ENCODE measurements around the gene DMPK.

The DMPK gene

DNA sequence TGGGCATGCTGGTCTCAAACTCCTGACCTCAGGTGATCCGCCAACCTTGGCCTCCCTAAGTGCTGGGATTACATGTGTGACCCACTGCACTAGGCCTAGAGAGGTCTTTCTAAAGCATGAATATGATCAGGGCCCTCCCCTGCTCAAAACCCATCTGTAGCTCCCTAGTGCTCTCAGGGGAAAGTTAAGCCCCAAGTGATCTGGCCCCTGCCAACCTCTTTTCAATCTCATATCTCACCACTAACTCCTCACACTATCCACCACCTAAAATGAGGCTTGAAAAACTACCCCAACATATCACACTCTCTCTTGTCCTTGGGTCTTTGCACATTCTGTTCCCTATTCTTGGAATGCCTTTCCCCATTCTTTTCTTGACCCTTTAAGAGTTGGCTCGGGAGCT is 12.3 kb upstream of the DMPK start:
- Histone ChIP-seq H2AFZ (ENCODE audit: low read depth, low read length) (no peak overlapping the region), H3K9ac (ENCODE audit: low read length) (no peak overlapping the region), H3K18ac (ENCODE audit: low read depth in 1 of 2, low read length in 2 of 2) (no peak overlapping the region), H3K4me1 (ENCODE audit: control insufficient read depth, insufficient read depth, low read depth, low read length) (peaks cover 19% of the 10 kb centered on the region), H3K27ac (ENCODE audit: low read length, poor library complexity, severe bottlenecking) (no peak overlapping the region), H3K79me1 (replicated peaks; ENCODE audit: low read length, poor library complexity, severe bottlenecking) (peaks cover 7% of the 10 kb centered on the region), H3K9me3 (ENCODE audit: control insufficient read depth, low read length) (no peaks in the 10 kb centered on the region), H3K14ac (ENCODE audit: low read length in 2 of 2) (no peak overlapping the region), H2BK5ac (ENCODE audit: low read depth, low read length, poor library complexity, severe bottlenecking) (no peak overlapping the region), H3K4ac (ENCODE audit: low read depth in 1 of 2, low read length in 2 of 2) (no peak overlapping the region), H2BK120ac (ENCODE audit: low read depth, low read length) (no peak overlapping the region), H3K4me2 (ENCODE audit: low read length, poor library complexity, severe bottlenecking) (no peak overlapping the region), H3K36me3 (ENCODE audit: control insufficient read depth in 1 of 2, insufficient read depth in 2 of 2, low read depth in 1 of 2, low read length in 2 of 2) (peaks cover 6 to 10% of the 10 kb centered on the region in 2 experiments), H2BK12ac (ENCODE audit: low read length in 2 of 2) (no peak overlapping the region), H3K4me3 (ENCODE audit: insufficient read depth in 1 of 2, low read depth in 1 of 2, low read length in 2 of 2) (no peak overlapping the region), H2BK15ac (ENCODE audit: low read depth, poor library complexity, severe bottlenecking) (no peak overlapping the region), H4K8ac (ENCODE audit: low read length) (no peak overlapping the region), H3K23ac (ENCODE audit: low read length in 2 of 2) (no peak overlapping the region), H2AK5ac (ENCODE audit: low read length, severe bottlenecking) (no peak overlapping the region), H4K91ac (ENCODE audit: low read length) (no peak overlapping the region), H3K27me3 (ENCODE audit: control insufficient read depth in 1 of 2, insufficient read depth in 1 of 2, low read length in 2 of 2) (no peaks in the 10 kb centered on the region)
- no peak for DNase-seq
- WGBS, result 89% methylated on average over 2 of the region's 2 CpGs

- no peak overlapping the region for H3K4ac ChIP-seq (ENCODE audit: low read depth in 1 of 2, low read length in 2 of 2)
- no peak overlapping the region for H2AK5ac ChIP-seq (ENCODE audit: low read length, severe bottlenecking)
- H4K8ac ChIP-seq (ENCODE audit: low read length), result no peak overlapping the region
- H2BK5ac ChIP-seq (ENCODE audit: low read depth, low read length, poor library complexity, severe bottlenecking), result no peak overlapping the region
- H4K91ac ChIP-seq (ENCODE audit: low read length), result no peak overlapping the region
- no peak overlapping the region for H2BK15ac ChIP-seq (ENCODE audit: low read depth, poor library complexity, severe bottlenecking)
- peaks cover 7% of the 10 kb centered on the region for H3K79me1 ChIP-seq (replicated peaks; ENCODE audit: low read length, poor library complexity, severe bottlenecking)
- H3K4me1 ChIP-seq (ENCODE audit: control insufficient read depth, insufficient read depth, low read depth, low read length), result peaks cover 14% of the 10 kb centered on the region
- no peak overlapping the region for H3K18ac ChIP-seq (ENCODE audit: low read depth in 1 of 2, low read length in 2 of 2)
- no peak overlapping the region for H3K14ac ChIP-seq (ENCODE audit: low read length in 2 of 2)
- H2BK120ac ChIP-seq (ENCODE audit: low read depth, low read length), result no peak overlapping the region
- DNase-seq, result no peak
- H3K23ac ChIP-seq (ENCODE audit: low read length in 2 of 2), result no peak overlapping the region
- H3K9me3 ChIP-seq (ENCODE audit: control insufficient read depth, low read length), result no peaks in the 10 kb centered on the region
- H2BK12ac ChIP-seq (ENCODE audit: low read length in 2 of 2), result peak overlapping the region in 1 of 2 experiments; percentile 15
- no peaks in the 10 kb centered on the region for H3K27me3 ChIP-seq (ENCODE audit: control insufficient read depth in 1 of 2, insufficient read depth in 1 of 2, low read length in 2 of 2)
- H3K4me3 ChIP-seq (ENCODE audit: insufficient read depth in 1 of 2, low read depth in 1 of 2, low read length in 2 of 2), result no peak overlapping the region
- peaks cover 13 to 17% of the 10 kb centered on the region in 2 experiments for H3K36me3 ChIP-seq (ENCODE audit: control insufficient read depth in 1 of 2, insufficient read depth in 2 of 2, low read depth in 1 of 2, low read length in 2 of 2)
- no peak overlapping the region for H3K9ac ChIP-seq (ENCODE audit: low read length)
- no peak overlapping the region for H3K27ac ChIP-seq (ENCODE audit: low read length, poor library complexity, severe bottlenecking)
- no peak overlapping the region for H2AFZ ChIP-seq (ENCODE audit: low read depth, low read length)
- H3K4me2 ChIP-seq (ENCODE audit: low read length, poor library complexity, severe bottlenecking), result no peak overlapping the region
- WGBS, result 71% methylated on average over 6 of the region's 6 CpGs
Observed at GRCh38 chr19:45793876-45794275, 11.6 kb upstream of the DMPK start.

GRCh38 chr19:45793178-45793564 is 10.9 kb upstream of the DMPK start:
- 49% methylated on average over 3 of the region's 3 CpGs for whole genome bisulfite sequencing
- Histone ChIP-seq H2BK12ac (ENCODE audit: low read length in 2 of 2) (no peak overlapping the region), H3K4me1 (ENCODE audit: control insufficient read depth, insufficient read depth, low read depth, low read length) (peaks cover 13% of the 10 kb centered on the region), H2AFZ (ENCODE audit: low read depth, low read length) (no peak overlapping the region), H3K14ac (ENCODE audit: low read length in 2 of 2) (no peak overlapping the region), H2BK120ac (ENCODE audit: low read depth, low read length) (no peak overlapping the region), H3K4me2 (ENCODE audit: low read length, poor library complexity, severe bottlenecking) (no peak overlapping the region), H3K27ac (ENCODE audit: low read length, poor library complexity, severe bottlenecking) (no peak overlapping the region), H3K36me3 (ENCODE audit: control insufficient read depth in 1 of 2, insufficient read depth in 2 of 2, low read depth in 1 of 2, low read length in 2 of 2) (peaks cover 20 to 24% of the 10 kb centered on the region in 2 experiments), H4K8ac (ENCODE audit: low read length) (no peak overlapping the region), H3K4ac (ENCODE audit: low read depth in 1 of 2, low read length in 2 of 2) (no peak overlapping the region), H3K79me1 (replicated peaks; ENCODE audit: low read length, poor library complexity, severe bottlenecking) (peaks cover 7% of the 10 kb centered on the region), H3K9ac (ENCODE audit: low read length) (peak overlapping the region; percentile 74), H3K23ac (ENCODE audit: low read length in 2 of 2) (no peak overlapping the region), H3K9me3 (ENCODE audit: control insufficient read depth, low read length) (no peaks in the 10 kb centered on the region), H3K4me3 (ENCODE audit: insufficient read depth in 1 of 2, low read depth in 1 of 2, low read length in 2 of 2) (peak overlapping the region in 1 of 2 experiments; percentile 51), H2BK15ac (ENCODE audit: low read depth, poor library complexity, severe bottlenecking) (no peak overlapping the region), H3K18ac (ENCODE audit: low read depth in 1 of 2, low read length in 2 of 2) (no peak overlapping the region), H4K91ac (ENCODE audit: low read length) (no peak overlapping the region), H3K27me3 (ENCODE audit: control insufficient read depth in 1 of 2, insufficient read depth in 1 of 2, low read length in 2 of 2) (no peaks in the 10 kb centered on the region), H2AK5ac (ENCODE audit: low read length, severe bottlenecking) (no peak overlapping the region), H2BK5ac (ENCODE audit: low read depth, low read length, poor library complexity, severe bottlenecking) (no peak overlapping the region)
- no peak for DNase-seq

DNA sequence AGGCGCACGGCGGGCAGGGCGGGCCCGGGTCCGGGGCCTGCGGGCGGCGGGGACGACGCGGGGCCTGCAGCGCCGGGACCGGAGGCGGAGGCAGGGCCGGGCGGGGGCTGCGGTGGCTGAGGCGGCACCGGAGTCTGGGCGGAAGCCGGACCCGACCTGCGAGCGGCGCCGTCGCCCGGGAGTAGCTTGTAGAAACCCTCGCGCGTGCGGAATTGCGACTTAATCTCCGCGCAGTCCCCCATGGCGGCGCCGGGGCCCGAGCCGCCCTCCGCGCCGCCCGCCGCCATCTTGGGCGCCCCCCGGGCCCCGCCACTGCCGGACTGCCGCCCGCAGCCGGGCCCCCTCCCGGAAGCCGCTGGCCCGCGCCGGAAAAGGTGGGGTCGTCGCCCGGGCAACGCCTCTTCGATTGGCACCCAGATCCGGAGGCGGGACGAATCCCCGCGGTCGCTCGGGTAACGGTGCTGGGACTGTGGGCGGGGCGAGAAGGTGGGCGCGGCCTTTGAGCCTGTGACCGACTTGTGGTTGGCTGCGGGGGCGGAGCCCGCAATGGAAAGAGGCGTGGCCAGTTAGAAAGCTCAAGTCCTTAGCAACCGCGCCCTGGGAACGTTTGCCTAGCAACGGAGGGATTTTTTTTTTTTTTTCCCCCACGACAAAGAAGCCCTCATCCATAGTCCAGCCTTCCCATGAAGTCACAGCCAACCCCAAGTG is 10.3 kb upstream of the DMPK start, which contains the start of gene DMWD:
DMWD (minus strand) TSS at position 376 of the 708 bp plus-strand sequence; CDS start at position 287, 89 bp downstream.
- Histone ChIP-seq H3K9ac (ENCODE audit: low read length) (peak within 1 kb of the TSS; percentile 97), H4K91ac (ENCODE audit: low read length) (peak within 1 kb of the TSS; percentile 97), H3K79me1 (replicated peaks; ENCODE audit: low read length, poor library complexity, severe bottlenecking) (peaks cover 7% of the 10 kb centered on the region), H2BK120ac (ENCODE audit: low read depth, low read length) (peak within 1 kb of the TSS; percentile 97), H2BK5ac (ENCODE audit: low read depth, low read length, poor library complexity, severe bottlenecking) (peak within 1 kb of the TSS; percentile 89), H3K18ac (ENCODE audit: low read depth in 1 of 2, low read length in 2 of 2) (peak within 1 kb of the TSS; percentile 98 to 99), H2AK5ac (ENCODE audit: low read length, severe bottlenecking) (no peak within 1 kb of the TSS), H3K4me2 (ENCODE audit: low read length, poor library complexity, severe bottlenecking) (peak within 1 kb of the TSS; percentile 51), H2AFZ (ENCODE audit: low read depth, low read length) (peak within 1 kb of the TSS; percentile 44), H3K9me3 (ENCODE audit: control insufficient read depth, low read length) (no peaks in the 10 kb centered on the region), H3K23ac (ENCODE audit: low read length in 2 of 2) (peak within 1 kb of the TSS in 1 of 2 experiments; percentile 96), H3K36me3 (ENCODE audit: control insufficient read depth in 1 of 2, insufficient read depth in 2 of 2, low read depth in 1 of 2, low read length in 2 of 2) (peaks cover 23 to 28% of the 10 kb centered on the region in 2 experiments), H3K4ac (ENCODE audit: low read depth in 1 of 2, low read length in 2 of 2) (peak within 1 kb of the TSS; percentile 34 to 92), H3K14ac (ENCODE audit: low read length in 2 of 2) (peak within 1 kb of the TSS in 1 of 2 experiments; percentile 79), H3K27ac (ENCODE audit: low read length, poor library complexity, severe bottlenecking) (no peak within 1 kb of the TSS), H2BK15ac (ENCODE audit: low read depth, poor library complexity, severe bottlenecking) (peak within 1 kb of the TSS; percentile 83), H3K4me1 (ENCODE audit: control insufficient read depth, insufficient read depth, low read depth, low read length) (peaks cover 13% of the 10 kb centered on the region), H3K4me3 (ENCODE audit: insufficient read depth in 1 of 2, low read depth in 1 of 2, low read length in 2 of 2) (peak within 1 kb of the TSS; percentile 96 to 98), H3K27me3 (ENCODE audit: control insufficient read depth in 1 of 2, insufficient read depth in 1 of 2, low read length in 2 of 2) (no peaks in the 10 kb centered on the region), H4K8ac (ENCODE audit: low read length) (peak within 1 kb of the TSS; percentile 98), H2BK12ac (ENCODE audit: low read length in 2 of 2) (peak within 1 kb of the TSS in 1 of 2 experiments; percentile 55)
- WGBS, result under 1% methylated on average over 58 of the region's 86 CpGs
- DNase-seq, result peak; percentile 99

All from mesenchymal stem cell (in vitro differentiated cells and primary cell).